GM19324 (cell line): ENCODE data around the gene MPV17L2.

Experiments
- ATAC-seq: cut with Tn5 transposase; IDR thresholded peaks from one replicate; pipeline ENCODE4 v1.9.1; 2021; ENCODE audit warnings: mild to moderate bottlenecking, moderate library complexity; ENCODE audit not compliant: unreplicated experiment, low FRiP score

Gene MPV17L2

DNA sequence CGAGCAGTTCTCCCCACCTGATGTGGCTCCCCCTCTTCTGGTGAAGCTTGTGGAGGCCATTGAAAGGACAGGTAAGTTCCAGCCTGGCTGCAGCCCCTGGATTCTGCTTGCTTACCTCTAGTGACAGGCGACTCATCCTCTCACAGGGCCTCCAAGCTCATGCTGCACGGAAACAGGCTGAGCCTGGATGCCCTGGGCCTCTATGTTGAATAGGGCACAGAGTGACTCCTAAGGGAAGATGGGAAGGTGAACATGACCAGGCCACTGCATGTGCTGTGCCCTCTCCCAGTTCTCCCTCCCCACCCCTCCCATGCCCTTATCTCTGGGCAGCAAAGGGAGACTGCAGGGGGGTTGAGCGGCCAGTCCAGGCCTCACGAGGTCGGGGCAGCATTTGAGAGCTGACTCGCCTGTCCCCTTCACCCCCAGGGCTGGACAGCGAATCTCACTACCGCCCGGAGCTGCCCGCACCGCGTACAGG, 32.5 kb upstream of the MPV17L2 start:
- ATAC-seq, result no peak

DNA sequence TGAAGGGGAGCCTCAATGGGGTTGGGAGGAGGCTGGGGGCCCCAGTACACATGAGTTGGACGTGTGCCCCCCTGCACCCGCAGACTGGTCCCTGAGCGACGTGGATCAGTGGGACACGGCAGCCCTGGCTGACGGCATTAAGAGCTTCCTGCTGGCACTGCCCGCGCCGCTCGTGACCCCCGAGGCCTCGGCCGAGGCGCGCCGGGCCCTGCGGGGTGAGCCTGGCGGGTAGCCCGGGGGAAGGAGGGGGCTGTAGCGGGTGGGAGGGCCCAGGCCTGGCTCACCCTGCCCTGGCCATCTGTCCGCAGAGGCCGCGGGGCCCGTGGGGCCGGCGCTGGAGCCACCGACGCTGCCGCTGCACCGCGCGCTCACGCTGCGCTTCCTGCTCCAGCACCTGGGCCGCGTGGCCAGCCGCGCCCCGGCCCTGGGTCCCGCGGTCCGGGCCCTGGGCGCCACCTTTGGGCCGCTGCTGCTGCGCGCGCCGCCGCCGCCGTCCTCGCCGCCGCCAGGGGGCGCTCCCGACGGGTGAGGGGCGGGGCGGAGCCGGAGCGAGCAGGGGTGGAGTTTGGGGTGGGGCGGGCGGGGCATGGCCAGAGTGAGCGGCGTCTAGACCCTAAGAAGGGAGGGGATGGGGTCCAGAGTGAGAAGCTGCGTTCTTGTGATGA, 31.9 kb upstream of the MPV17L2 start:
- ATAC-seq, result peak; percentile 66

DNA sequence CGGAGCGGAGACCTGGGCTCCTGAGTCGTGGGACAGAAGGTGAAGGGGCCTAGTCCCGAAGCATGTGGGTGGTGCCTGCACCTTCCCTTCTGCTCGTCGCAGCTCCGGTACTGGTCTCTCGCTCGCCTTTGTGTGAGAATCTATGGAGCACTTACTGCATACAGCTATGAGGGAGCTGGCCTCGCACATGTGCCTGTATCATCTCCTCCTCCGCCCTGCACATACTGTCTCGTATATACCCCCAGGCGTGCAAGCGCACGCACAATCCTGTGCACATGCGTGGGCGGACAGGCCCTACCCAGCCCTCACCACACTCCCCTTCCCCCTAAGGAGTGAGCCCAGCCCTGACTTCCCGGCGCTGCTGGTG, 31.4 kb upstream of the MPV17L2 start:
- ATAC-seq, result peak; percentile 6

DNA sequence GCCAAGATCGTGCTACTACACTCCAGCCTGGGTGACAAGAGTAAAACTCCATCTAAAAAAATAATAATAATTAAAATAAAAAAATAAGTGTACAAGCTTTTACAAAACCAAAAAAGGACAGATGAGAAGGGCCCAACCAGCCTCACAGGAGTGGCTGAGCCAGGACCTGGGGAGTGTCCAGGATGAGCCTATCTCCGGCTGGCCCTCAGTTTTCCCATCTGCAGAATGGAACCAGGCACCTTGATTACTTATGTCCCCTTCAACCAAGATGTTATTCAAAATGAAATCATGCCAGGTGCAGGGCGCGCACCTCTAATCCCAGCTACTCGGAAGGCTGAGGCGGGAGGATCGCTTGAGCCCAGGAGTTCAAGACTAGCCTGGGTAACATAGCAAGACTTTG, 28.9 kb upstream of the MPV17L2 start:
- no peak for ATAC-seq

DNA sequence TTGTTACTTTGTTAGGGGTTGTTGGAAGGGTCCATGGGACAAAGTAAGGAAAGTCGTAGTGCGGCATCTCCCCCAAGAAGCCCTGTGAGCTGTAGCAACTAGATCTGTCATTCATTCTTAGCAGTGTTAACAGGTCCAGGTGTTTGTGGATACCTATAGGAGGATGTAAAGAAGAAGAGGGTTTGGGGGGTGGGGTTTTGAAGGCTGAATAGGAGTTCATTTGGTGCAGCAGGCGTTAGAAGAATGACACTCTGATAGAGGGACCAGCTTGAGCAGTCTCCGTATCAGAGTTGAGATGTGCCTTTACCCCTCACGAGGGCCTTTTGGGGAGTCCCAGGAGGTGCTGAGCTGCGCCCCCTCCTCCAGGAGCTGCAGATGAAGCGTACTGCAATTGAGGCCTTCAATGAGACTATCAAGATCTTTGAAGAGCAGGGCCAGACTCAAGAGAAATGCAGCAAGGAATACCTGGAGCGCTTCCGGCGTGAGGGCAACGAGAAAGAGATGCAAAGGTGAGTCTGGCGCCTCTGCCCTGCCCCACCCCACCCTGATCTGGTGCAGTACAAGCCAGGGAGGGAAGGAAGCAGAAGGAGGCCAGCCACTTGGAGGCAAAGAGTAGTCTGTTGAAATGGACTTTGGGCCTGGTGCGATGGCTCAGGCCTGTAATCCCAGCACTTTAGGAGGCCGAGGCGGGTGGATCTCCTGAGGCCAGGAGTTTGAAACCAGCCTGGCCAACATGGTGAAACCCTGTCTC, 27.0 kb upstream of the MPV17L2 start:
- ATAC-seq, result no peak

DNA sequence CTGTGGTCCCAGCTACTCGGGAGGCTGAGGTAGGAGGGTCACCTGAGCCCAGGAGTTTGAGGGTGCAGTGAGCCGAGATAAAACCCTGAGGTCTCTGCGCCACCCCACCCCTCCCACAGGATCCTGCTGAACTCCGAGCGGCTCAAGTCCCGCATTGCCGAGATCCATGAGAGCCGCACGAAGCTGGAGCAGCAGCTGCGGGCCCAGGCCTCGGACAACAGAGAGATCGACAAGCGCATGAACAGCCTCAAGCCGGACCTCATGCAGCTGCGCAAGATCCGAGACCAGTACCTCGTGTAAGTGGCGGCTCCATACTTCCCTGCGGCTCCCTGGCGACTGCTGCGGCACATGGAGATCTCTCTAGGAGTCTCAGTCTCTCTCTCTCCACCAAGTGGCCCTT, 26.0 kb upstream of the MPV17L2 start:
- no peak for ATAC-seq

DNA sequence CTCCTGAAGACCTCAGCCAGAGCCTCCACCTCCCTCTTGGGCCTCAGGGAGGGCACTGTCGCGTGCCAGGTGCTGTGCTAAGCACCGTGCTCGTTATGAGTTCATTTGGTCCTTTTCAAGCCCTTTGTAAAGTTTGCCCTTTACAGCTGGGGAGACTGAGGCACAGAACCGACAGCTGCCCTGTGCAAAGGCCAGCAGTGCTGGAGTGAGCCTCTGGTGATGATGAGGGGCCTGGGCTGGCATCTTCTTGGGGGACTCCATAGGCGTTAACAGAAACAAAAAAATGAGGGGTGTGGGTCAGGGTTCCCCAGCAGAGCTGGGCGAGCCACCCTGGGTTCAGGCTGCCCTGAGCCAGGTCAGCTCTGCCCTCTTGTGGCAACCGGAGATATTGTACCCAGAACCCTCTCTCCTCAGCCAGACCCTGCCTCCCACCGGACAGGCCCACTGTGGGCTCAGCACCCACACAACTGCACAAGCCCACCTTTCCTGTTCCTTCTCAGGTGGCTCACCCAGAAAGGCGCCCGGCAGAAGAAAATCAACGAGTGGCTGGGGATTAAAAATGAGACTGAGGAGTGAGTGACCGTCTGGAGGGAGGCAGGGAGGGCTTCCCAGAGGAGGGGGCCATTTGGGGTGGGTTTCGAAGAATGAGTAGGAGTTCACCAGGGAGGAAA, 24.9 kb upstream of the MPV17L2 start:
- no peak for ATAC-seq

DNA sequence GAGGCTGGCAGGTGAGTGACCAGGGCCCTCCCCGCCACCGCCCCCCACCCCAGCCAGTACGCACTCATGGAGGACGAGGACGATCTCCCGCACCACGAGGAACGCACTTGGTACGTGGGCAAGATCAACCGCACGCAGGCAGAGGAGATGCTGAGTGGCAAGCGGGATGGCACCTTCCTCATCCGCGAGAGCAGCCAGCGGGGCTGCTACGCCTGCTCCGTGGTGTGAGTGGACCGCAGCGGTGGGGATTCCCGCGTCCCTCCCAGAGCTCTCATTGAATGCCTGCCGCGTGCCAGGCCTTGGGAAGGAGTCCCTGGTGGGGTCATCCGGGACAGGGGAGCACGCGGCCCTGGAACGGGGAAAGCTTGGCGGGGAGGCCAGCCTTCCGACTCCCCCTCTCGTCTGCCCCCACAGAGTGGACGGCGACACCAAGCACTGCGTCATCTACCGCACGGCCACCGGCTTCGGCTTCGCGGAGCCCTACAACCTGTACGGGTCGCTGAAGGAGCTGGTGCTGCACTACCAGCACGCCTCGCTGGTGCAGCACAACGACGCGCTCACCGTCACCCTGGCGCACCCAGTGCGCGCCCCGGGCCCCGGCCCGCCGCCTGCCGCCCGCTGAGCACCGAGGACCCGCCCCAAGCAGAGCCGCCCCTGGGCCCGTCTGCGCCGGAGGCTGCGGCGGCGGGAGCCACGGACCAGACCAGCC, 24.2 kb upstream of the MPV17L2 start:
- ATAC-seq, result no peak

DNA sequence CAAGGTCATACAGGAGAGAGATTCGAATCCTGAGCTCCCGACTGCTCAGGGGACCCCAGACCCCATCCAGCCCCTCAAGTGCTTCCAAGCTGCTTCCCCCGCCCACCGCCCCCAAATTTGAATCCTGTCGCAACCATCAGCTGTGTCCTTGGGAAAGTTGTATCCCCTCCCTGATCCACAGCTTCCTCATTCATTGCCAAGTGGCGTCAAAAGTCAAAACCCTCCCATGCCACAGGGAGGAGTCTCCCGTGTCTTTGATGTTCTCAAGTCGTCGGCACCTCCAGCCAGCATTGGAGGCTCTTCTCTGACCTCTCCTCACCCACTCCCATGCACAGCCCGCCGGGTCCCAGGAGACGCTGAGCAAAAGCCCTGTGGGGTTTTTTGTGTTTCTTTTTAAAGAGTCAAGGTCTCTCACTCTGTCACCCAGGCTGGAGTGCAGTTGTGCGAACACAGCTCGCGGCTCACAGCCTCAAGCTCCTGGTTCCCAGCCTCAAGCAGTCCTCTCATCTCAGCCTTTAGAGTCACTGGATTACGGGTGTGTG, 22.2 kb upstream of the MPV17L2 start:
- no peak for ATAC-seq

DNA sequence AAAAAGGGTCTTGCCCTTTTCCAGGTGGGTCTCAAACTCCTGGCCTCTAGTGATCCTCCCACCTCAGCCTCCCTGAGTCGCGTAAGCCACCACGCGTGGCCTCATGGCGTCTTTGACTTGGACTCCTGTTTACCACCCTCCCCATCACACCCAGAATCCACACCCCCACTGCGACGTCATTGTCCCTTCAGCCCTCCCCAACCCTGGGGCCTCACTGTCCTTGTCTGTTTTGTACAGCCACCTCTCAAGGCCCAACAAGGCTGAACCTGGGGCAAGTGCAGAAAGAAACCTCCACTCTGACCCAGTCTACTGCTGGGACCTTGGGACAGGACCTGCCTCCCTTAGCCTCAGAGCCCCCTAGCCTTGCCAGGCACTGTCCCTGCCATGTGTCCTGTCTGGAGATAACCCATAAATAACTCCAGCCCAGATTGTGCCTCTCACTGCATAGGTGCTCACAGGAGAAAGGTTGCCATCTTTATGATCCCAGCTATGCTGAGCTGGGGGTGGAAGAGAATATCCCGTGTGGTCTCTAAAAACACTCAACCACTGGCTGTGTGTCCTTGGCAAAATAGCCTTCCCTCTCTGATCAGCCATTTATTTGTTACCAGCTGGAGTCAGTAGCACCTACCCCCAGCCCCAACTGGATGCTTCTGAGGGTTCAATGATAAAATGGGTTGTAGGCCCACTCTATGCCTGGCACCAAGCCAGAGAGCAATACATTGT, 21.3 kb upstream of the MPV17L2 start:
- ATAC-seq, result no peak

DNA sequence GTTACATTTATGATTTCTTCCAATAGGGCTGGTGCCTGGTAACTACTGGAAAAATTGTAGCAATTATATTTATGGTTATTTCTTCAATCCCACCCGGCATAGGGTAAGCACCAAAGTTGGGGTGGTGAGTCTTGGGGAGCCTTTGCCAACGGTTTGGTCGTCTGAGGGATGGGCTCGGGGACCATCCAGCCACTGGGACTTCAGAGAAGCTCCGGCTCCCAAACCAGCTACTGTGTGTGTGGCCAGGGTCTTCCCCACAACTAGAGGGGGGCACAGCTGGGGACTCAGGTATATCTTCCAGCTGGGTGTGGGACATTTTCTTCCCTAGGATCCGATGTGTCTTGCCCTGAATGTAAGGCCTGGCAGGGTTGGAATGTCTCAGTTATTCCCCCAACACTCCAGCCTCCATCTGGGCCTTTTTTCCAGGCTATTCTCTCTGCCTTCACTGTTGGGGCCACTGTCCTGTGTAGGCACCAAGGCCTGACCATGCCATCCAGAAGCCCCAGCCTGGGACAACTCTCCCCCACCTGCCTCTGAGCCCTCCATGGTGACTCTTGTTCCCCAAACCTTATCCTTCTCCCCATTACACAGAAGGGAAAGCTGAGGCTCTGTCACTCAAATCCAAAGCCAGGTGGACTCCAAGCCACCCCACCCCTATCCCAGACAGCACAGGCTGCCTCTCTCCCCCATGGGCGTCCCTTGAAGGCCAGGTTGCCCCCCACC, 20.5 kb upstream of the MPV17L2 start:
- no peak for ATAC-seq

DNA sequence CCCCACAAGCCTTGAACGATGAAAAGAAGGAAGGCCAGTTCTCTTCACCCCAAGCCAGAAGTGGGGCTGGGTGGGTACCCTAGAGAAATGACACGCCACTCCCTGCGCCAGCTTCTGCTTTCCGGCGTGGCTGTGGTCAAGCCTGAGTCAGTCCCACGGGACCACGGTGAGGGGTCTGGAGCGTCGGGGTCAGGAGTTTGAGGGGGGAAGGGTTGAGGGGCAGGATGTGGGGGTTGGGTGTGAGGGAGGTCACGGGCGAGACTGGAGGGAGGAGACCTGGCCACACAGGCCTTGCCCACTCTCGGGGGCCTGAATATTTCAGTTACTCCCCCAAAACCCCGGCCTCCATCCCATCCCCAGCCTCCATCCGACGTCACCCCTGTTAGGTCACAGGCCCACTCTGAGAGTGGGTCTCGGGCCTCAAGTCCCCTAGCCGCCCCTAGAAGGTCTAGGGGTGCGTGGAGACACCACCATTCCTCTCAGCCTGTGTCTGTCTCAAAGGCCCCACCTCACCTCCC, 19.9 kb upstream of the MPV17L2 start:
- peak; percentile 1 for ATAC-seq

DNA sequence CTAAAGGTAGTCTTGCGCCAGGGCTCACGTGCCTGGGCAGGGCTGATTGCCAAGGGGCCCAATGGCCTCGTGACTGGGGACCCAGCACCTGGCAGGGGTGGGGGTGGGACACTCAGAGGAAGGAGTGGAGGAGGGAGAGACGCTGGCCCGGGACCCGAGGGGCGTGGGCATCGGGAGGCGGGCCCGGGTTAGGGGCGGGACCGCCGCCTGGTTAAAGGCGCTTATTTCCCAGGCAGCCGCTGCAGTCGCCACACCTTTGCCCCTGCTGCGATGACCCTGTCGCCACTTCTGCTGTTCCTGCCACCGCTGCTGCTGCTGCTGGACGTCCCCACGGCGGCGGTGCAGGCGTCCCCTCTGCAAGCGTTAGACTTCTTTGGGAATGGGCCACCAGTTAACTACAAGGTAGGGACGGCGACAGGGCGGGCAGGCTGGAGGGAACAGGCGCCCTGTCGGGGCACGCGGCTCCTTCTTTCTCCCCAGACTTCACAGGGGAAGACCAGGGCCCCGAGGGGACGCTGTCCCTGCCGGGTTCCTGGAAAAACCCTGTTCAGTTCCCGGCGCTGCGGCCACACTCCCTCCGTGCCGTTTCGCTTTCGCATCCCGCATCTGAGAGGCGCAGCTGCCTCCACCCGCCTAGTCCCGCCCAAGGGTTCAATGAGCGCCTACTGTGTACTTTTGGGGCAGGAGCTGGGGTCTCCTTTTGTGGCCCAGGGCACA, 19.3 kb upstream of the MPV17L2 start, which contains the start of gene IFI30:
TSS of gene IFI30 (plus strand) at position 242 of the 717 bp plus-strand sequence. CDS start at position 271, 29 bp downstream.
- ATAC-seq, result peak; percentile 53

DNA sequence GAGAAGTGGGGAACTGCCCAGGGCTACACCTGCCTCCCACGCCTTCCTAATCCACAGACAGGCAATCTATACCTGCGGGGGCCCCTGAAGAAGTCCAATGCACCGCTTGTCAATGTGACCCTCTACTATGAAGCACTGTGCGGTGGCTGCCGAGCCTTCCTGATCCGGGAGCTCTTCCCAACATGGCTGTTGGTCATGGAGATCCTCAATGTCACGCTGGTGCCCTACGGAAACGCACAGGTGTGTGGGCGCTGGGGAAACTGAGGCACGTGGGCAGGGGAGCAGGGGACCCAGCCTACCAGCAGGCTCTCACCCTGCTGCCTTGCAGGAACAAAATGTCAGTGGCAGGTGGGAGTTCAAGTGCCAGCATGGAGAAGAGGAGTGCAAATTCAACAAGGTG, 18.0 kb upstream of the MPV17L2 start:
- ATAC-seq, result no peak

DNA sequence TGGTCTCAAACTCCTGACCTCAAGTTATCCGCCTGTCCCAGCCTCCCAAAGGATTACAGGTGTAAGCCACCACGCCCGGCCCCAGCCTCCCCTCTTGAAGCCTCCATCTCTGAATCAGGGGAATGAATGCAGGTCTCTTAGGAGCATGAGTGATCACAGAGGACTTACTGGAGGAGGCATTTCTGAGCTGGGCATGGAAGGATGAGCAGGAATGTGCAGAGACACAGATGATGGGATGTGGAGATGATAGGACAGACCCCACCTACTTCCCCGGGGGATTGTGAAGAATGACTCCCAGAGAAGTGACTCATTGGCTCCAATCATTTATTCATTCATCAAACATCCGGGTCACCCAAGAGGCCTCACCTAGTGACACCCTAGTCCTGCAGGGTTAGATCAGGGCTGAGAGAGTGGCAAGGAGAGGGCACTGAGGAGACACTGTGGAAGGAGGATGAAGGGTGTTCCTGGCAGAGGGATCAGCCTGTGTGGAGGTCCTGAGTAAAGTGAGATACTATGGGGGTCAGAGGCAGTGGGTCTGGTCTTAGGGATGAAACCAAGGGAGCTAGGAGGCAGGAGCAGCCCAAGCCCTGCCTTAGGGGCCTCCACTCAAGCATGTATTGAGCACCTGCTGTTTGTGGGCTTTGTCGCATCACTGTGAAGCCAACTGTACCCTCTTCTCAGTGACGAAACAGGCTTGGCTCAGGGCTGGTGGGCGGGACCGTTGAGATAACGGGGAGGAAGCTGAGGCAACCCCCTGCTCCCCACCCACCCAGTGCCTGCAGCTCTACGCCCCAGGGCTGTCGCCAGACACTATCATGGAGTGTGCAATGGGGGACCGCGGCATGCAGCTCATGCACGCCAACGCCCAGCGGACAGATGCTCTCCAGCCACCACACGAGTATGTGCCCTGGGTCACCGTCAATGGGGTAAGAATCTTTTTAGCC, 16.4 kb upstream of the MPV17L2 start:
- ATAC-seq, result no peak

DNA sequence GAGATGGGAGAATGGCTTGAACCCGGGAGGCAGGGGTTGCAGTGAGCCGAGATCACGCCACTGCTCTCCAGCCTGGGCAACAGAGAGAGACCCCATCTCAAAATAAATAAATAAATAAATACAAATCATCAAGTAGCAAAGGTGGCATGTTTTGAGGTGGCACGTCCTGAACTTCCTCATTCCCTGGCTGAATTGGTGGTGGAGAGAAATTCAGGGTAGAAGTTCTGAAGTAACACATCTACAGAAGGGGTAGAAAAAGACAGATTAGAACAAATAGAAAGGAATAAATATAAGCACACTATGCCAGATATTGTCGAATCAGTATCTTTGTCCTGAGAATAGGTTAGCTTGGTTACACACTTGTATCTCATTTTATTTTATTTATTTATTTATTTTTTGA, 13.1 kb upstream of the MPV17L2 start:
- no peak for ATAC-seq

DNA sequence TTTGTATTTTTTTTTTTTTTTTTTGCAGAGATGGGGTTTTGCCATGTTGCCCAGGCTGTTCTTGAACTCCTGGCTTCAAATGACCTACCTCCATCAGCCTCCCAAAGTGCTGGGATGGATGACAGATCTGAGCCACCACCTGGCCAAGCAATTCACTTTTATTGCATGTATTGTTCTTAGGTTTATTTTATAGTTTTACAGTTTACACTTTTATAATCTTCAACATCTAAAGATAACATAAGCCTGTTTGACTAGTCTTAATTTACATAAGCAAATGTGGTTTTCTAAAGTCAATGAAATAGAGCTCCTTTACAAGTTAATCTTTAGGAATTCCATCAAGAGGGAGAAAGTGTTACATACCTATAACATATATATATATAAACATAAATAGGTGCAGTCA, 9.5 kb upstream of the MPV17L2 start:
- ATAC-seq, result no peak
